Stimulated activated CD4-positive, alpha-beta T cell treated with anti-CD3 and anti-CD28 coated beads, Interleukin-4, amount 100 ng/mL, for 48 hours (primary cell): ENCODE results near the gene NELL1.
A peak's percentile ranks its signal among the peaks of the same experiment; 100 is the strongest.

Experiments
- DNase-seq, 2 donors: peaks; one replicate each; pipeline ENCODE4 v3.0.0-alpha.2; 2020; ENCODE audit warnings: low read depth in 2 of 2

The NELL1 gene

GRCh38 chr11:21485426-21485825 lies 816.0 kb downstream of the NELL1 start:
- no peak for DNase-seq

GRCh38 chr11:21489416-21490115 lies 820.2 kb downstream of the NELL1 start:
- DNase-seq, result no peak

- DNase-seq, result no peak
Measured at GRCh38 chr11:21492931-21493330, 823.5 kb downstream of the NELL1 start.

GRCh38 chr11:21494946-21495345 lies 825.6 kb downstream of the NELL1 start:
- DNase-seq, result no peak

- no peak for DNase-seq
Measured at GRCh38 chr11:21495879-21496278, 826.5 kb downstream of the NELL1 start.

- no peak for DNase-seq
Measured at GRCh38 chr11:21501245-21501644, 831.9 kb downstream of the NELL1 start.

GRCh38 chr11:21505070-21505469 lies 835.7 kb downstream of the NELL1 start:
- no peak for DNase-seq

GRCh38 chr11:21511835-21512440 lies 842.6 kb downstream of the NELL1 start:
- peak in 1 of 2 donors; percentile 31 for DNase-seq

- no peak for DNase-seq
Measured at GRCh38 chr11:21514316-21514715, 844.9 kb downstream of the NELL1 start.

- no peak for DNase-seq
Measured at GRCh38 chr11:21520244-21520643, 850.9 kb downstream of the NELL1 start.

GRCh38 chr11:21529187-21529586 lies 859.8 kb downstream of the NELL1 start:
- DNase-seq, result no peak

- no peak for DNase-seq
Measured at GRCh38 chr11:21534288-21534687, 864.9 kb downstream of the NELL1 start.

- DNase-seq, result no peak
Measured at GRCh38 chr11:21537980-21538379, 868.6 kb downstream of the NELL1 start.

- no peak for DNase-seq
Measured at GRCh38 chr11:21541187-21541751, 871.9 kb downstream of the NELL1 start.

- no peak for DNase-seq
Measured at GRCh38 chr11:21543901-21544300, 874.5 kb downstream of the NELL1 start.

- DNase-seq, result no peak
Measured at GRCh38 chr11:21545699-21546098, 876.3 kb downstream of the NELL1 start.

GRCh38 chr11:21546703-21547102 lies 877.3 kb downstream of the NELL1 start:
- DNase-seq, result no peak

GRCh38 chr11:21552911-21553310 lies 883.5 kb downstream of the NELL1 start:
- no peak for DNase-seq

GRCh38 chr11:21553795-21554194 lies 884.4 kb downstream of the NELL1 start:
- no peak for DNase-seq

- no peak for DNase-seq
Measured at GRCh38 chr11:21554284-21554683, 884.9 kb downstream of the NELL1 start.

- no peak for DNase-seq
Measured at GRCh38 chr11:21556926-21557325, 887.5 kb downstream of the NELL1 start.

- no peak for DNase-seq
Measured at GRCh38 chr11:21560466-21560975, 891.1 kb downstream of the NELL1 start.

GRCh38 chr11:21561581-21561980 lies 892.2 kb downstream of the NELL1 start:
- no peak for DNase-seq
